GM04503 (cell line): ENCODE results near the gene LCT.
A peak's percentile ranks its signal among the peaks of the same experiment; 100 is the strongest.

Experiments used
- DNase-seq: peaks from one replicate; pipeline ENCODE4 v3.0.0-alpha.2; 2012; ENCODE audit warnings: low read depth

The LCT gene

GRCh38 chr2:135741395-135742324 lies 95.3 kb downstream of the LCT start, which contains the start of gene UBXN4:
UBXN4 (plus strand) TSS chr2:135741855; CDS start chr2:135741930, 75 bp downstream.
- peak; percentile 95 for DNase-seq

GRCh38 chr2:135741043-135741394 lies 96.0 kb downstream of the LCT start:
- DNase-seq = no peak

GRCh38 chr2:135740206-135740605 lies 96.8 kb downstream of the LCT start:
- no peak for DNase-seq
